GM10266 (cell line): ENCODE results near the gene RARB.

ENCODE experiments used
- DNase-seq: peaks from one replicate; pipeline ENCODE4 v3.0.0; 2012; ENCODE audit errors: extremely low spot score
- CTCF ChIP-seq: IDR thresholded peaks from 2 replicates; pipeline ENCODE4 v1.5.1; 2012; ENCODE audit warnings: mild to moderate bottlenecking, low read depth; ENCODE audit not compliant: control insufficient read depth, insufficient read depth; ENCODE audit errors: missing control alignments

The RARB gene

GRCh38 chr3:25404569-25404968, 23.5 kb upstream of the RARB start:
- no peak for TF ChIP-seq CTCF
- no peak for DNase-seq

GRCh38 chr3:25405335-25405734, 22.7 kb upstream of the RARB start:
- no peak for TF ChIP-seq CTCF
- no peak for DNase-seq

- no peak for TF ChIP-seq CTCF
- no peak for DNase-seq
These were observed 17.4 kb upstream of the RARB start for GRCh38 chr3:25410703-25411102.

GRCh38 chr3:25412269-25412668, 15.8 kb upstream of the RARB start:
- no peak for DNase-seq
- no peak for TF ChIP-seq CTCF

- DNase-seq = no peak
- no peak for TF ChIP-seq CTCF
These were observed 11.9 kb upstream of the RARB start for GRCh38 chr3:25416176-25416575.

- no peak for TF ChIP-seq CTCF
- no peak for DNase-seq
These were observed 9.5 kb upstream of the RARB start for GRCh38 chr3:25418596-25418995.

- no peak for DNase-seq
- no peak for TF ChIP-seq CTCF
These were observed 8.8 kb upstream of the RARB start for GRCh38 chr3:25419251-25419650.
